GM19240 (cell line): ENCODE measurements around the gene RNF181.
"Not testable (repeated sequence)": the region's sequence is repeated elsewhere in the genome, so short reads cannot be mapped to it uniquely, and the experiment has no call there.

Experiments
- DNase-seq: peaks from one replicate; pipeline ENCODE4 v3.0.0; 2011; ENCODE audit warnings: low spot score; ENCODE audit not compliant: insufficient read length

The RNF181 gene

DNA sequence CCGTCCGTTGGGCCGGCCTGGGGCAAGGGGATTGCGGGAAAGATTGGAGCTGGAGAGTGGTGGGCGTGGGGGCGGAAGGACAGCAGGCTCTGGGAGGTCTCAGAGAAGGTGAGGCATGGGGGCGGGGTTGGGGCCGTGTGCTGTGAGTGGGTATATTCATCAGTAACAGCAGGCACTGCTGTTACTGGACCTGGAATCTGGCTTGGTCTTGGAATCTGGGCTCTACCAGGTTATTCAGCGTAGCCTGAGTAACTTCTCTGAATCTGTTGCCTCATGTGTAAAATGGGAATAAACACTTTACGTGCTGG, 435 bp downstream of the RNF181 start:
- no peak for DNase-seq

DNA sequence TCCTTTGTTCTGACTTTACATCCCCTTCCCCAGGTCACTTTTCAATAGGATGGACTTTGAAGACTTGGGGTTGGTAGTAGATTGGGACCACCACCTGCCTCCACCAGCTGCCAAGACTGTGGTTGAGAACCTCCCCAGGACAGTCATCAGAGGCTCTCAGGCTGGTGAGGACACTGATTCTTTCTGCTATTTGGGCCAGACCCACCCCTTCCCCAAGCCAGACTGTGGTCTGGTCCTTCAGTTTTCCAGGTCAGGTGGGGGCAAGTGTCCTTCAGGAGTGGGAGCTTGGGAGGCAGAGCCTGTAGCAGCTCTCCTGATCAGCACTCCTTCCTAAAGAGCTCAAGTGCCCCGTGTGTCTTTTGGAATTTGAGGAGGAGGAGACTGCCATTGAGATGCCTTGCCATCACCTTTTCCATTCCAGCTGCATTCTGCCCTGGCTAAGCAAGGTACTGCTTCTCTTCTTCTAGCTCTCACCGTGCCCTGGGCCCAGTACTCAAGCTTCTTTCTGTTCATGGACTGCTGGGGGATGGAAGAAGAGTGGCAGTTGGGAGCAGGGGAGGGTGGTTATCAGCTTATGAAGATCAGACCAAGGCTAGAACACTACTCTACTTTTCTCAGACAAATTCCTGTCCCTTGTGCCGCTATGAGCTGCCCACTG, 1.1 kb downstream of the RNF181 start:
- DNase-seq: no peak

DNA sequence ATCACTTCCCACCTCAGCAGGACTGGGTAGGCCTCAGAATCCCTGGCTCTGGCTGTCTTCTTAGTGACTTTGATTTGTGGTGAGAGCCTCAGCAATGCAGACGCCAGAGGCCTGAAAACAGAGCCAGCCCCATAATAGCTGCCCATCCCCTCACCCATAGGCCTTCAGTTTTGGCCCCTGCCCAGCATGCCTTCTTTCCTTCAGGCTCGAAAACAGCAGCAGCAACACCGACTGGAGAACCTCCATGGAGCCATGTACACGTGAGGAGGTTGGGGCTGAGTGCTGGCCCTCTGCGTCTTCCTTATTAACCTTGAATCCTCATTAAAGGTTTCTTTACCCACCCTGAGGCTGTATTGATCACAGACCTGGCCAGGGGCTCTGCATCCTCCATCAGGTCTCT, 1.7 kb downstream of the RNF181 start:
- no peak for DNase-seq

DNA sequence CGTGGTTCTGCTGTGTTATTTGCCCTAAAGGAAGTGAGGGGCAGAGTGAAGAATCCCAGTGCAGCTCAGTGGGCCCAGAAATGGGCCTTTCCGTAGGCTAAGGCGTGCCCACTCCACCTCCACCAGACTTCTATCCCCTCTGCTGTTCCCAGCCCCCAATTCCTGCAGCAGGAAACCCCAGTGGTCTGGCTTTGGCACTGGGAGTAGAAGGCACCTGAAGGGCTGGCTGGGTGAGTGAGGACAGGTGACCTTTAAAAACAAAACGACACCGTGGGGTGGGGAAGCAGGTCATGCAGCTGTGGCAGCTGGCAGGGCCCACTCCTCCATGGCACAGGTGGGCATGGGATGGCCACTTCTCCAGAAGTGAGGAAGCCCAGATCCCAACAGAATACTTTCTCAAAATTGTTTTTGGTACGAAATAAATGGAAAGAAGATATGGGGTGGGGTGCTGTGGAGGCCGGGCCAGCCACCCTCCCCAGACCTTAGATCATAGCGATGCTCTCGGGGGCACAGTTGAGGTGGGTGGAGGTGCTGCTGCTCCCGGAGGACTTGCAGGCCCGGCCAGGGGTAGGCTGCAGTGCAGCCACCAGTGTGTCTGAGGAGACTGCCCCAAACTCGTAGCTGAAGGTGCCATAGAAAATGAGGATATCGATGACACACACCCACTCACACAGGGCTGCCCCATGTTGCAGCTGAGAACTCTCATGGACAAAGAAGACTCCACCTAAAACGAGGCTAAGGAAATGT, 3.2 kb downstream of the RNF181 start:
- no peak for DNase-seq

DNA sequence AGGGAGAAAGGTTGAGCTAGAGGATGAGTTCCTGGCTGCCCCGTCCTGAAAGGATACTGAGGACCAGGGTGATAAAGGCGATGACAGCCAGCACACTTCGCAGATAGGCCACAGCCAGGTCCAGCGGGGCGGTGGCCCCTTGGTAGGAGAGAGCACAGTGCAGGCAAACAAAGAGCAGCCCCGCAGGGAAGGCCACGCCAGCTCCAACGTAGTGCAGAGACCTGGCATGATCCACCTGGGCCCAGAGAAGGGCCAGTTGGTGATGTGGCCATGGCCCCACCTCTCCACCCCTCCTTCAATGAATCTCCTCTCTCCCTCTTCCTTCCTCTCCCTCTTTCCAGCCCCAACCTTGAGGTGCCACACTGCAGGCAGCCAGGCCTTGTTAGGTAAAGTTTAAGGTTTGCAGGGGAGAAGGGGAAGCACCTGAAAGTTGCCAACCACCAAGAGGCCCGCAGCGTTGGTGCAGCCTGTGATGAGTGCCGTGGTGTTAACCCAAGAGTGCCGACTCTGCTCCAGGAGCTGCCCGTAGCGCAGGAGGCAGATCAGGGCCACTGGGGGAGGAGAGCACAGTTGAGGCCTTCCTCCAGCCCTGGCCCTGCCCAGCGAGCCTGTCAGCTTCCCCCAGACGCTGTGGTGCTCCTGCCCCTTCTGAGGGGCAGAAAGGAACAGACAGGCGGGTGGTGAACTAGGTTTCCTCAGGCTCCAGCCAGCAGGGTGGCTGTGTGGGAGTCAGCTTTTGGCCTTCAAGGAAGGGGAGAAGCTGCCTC, 4.1 kb downstream of the RNF181 start:
- DNase-seq: no peak

DNA sequence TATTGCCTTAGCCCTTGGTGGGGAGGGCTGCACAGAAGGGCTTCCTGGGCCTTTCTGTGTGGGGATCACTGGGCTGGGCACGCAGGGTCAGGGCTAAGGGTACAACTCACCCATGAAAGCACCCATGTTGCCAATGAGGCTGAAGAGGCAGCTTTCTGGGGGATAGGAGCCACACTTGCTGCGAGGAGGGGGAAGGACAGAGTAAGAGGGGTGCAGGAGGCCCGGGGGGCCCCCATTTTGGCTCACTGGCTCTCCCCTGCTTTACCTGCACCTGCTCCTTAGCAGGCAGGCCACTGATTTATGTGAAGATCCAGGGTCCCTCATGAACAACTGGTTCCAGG, 4.7 kb downstream of the RNF181 start:
- no peak for DNase-seq

DNA sequence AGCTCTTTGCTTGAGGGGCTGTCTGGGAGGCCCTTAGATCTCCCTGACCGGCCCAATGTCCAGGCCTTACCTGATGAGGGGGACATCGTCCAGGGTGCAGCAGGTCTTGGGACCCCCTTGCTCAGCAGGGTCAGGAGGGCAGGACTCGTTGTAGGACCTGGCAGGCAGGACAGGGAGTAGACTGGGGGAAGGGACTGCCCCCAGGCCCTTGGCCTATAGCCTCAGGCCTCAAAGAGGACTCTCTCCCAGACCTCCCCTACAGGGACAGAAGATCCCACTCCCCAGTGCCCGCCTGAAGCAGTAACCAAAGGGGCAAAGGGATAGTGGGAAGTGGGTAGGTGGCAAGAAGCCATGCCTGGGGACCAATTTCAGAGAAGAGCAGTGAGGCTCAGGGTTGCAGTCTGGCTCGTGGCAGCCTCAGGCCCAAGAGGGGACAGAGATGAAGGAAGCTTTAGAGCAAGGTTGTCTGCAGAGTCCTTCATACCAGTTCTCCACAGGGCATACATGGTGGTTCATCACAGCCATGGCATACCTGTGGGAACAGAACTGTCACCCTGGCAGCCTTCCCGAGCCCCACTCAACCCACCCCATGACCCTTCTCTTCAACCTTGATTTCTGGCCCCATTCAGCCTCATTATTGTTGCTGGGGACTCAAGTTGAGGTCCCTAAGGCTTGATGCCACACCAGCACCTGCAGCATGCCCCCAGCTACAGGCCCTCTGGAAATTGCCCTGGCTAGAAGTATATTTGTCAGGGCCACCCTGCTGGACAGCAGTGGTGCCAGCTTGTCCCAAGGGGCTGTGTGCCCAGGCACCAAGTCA, 5.6 kb downstream of the RNF181 start:
- no peak for DNase-seq

DNA sequence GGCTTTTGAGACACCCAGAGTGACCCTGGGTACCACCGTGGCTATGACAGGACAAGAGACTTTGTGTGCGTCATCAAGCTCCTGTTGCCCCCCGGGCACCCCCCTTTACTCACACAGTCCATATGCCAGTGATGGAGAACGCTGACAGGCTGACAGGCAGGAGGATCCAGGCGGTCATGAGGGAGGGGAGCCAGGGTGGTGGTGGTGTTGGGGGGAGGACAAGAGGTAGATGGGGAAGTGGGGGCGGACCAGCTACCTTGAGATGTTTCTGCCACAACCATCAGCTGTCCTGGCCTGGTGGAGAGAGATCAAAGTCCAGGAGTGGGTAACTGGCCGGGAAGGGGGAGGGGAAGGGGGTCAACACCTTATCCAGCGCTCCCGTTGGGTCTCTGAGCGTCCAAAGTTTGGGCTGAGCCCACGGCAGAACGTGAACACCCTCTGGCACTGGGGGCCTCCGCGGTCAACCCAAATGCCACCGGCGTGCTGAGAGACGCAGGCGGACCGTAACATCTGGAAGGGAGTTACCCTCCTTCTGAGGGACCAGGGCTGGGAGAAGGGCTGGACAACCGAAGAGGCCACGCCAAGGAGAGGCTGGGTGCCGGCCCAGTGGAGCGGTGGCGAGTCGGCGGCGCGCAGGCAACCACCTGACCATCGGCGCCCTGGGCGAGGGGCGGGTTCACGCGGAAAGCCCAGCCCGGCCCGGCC, 6.4 kb downstream of the RNF181 start:
- no peak for DNase-seq

DNA sequence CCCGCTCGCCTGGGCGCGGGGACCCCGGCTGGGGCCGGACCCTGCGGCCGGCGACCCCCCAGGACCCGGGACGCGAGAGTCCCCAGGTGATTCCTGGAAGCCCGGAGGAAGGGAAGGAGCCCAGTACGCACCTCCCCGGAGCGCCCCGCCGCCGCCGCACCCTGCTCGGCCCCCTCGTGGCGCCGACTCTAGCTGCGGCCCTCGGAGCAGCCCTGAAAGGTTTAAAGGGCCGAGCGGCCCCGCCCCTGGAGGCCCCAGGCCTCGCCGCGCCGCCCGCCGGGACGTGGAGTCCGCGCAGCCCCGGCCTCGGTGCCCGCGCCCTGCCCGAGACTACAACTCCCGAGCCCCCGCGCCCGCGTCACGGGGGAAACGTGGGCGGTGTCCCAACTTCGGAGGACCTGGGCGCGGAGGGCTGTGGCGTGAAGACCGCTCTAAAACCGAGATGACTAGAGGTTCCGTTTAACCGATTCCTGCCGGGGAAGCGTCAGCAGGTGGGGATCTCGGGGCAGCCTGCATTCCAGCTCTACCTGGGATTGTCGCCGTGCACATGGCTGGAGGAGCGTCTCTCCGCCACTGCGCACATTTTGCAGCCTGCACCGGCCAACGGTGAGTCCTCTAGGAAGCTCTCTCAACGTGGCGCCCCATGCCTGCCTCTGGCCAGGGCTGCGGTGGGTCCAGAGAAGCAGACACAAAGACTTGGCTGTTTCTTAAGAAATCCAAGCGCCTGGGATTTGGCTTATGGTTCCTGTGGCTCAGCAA, 7.1 kb downstream of the RNF181 start, which contains the start of gene TMEM150A:
TSS of gene TMEM150A (minus strand) at position 223 of the 759 bp plus-strand sequence. CDS start 750 bp downstream, outside the sequence.
- peak; percentile 68 for DNase-seq

DNA sequence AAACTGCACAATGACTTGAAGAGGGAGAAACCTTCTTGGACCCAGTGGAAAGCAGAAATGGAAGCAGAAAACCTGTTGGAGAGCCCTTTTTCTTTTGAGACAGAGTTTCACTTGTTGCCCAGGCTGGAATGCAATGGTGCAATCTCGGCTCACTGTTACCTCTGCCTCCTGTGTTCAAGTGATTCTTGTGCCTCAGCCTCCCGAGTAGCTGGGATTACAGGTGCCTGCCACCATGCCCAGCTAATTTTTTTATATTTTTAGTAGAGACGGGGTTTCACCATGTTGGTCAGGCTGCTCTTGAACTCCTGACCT, 8.5 kb downstream of the RNF181 start:
- DNase-seq: not testable (repeated sequence)

DNA sequence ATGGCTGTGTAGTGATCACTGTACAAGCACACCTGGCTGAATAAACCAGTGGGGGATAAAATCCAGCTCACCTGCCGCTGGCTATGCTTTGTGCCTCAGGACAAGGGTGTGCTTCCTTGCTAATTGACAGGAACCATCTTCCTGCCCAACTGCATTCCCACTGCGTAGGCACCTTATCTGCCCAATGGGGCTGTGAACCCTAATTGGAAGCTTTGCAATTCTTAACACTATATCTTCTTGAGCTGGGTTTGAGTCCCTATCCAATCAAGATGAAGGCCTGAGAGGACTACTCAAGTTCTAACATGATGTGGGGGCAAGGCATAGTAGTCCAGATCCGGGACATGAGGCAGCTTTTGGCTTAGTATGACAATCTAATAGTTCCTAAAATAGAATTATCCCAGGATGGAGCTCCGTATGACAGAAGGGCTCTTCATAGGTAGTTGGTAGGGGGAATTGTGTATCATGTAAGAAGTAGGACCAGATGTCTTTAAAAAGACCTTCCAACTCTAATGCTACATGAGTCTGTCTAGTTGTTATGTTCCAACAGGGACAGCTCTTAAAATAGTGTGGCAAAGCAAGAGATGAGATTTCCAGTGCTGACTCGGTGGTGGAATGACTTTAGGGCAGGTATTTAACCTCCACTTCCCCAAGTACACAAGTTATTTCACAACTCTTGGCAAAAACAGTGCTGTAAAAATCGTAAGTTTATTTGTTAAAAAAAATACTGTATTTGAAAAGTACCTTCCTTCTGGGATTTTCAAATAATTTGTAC, 9.2 kb downstream of the RNF181 start:
- DNase-seq: no peak

DNA sequence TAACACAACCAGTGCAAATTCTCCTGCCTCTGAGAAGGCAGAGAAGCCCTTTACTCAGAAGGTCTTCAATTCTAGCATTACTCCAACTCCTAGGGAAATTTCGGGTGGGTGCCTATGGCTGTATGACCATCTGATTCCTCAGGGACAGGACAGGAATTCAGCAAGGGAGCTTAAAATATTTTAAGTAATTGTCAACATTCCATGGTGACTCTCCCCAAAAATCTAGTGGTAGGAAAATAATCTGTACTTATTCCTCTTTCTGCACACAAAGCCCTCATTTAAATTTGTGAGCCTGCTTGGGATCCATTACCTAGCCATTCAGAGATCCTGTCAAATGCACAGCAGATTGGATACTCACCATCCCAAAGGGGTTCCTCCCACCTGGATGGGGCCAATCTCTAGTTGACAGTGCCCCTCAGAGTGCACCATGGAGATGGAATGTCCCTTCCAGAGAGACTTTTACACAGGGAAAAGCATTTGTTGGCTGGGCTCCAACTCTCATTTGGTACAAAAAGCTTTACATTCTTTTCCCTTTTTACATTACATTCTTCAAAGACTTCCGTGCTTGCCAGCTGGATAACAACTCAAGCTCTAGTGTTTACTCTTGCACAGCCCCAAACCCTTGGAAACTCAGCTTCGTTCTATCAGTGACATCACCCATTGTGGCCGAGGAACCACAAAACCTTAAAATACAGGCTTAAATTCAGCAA, 10.0 kb downstream of the RNF181 start:
- no peak for DNase-seq

DNA sequence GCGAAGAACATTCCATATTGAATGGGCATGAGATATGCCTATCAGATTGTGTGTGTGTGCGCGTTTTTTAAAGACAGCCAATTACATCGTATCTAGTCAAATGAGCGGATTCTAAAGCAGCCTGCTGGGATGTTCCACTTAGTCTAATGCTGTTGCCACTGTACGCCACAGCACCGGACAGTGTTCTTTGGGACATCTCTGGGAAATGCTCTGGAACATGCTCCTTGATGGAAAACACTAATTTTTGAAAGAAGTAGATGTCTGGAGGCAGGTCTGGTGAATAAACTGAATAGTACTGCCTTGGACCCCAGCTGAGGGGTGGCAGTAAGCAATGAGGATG, 10.5 kb downstream of the RNF181 start:
- DNase-seq: no peak

DNA sequence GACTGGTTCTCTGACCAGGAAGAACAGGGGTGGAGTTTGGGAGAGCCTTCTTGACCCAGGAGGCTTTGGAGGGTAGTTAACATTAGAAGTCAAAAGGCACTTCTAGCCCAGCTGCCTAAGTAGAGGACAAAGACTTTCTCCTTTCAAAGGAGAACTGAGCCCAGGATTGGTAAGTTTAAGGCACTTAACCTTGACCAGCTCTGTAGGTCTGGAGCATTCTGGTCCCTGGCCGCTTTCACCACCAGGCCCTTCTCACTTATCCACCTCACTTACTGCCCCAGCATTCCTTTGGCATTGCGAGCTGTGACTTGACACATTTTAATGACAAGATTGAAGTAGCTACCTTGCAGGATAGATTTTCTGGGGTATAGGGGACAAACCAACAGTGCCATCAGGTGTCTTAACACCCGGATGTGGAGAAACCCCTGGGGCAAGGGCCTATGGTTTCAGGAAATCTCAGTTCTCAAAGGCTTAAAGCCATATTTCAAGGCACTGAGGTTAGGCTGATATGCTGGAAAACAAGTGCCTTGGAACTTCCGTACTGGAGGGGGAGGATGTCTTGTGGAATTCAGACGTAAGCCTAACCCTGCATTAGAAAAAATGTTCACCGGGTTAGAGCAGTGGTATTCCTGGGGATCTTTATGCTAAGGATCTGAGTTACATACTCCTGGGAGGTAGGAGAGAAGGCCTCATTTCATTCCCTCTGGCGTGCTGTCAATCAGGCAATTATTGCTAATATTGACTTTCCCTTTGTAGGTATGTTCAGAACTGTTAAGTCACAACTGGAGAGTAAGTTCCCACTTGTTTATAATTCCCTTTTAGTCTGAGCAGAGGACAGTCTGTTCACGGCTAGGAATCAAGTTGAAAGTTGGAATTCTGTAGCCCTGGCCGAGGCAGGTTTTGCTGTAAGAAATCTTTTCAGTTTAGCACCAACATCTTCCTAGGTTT, 12.0 kb downstream of the RNF181 start:
- no peak for DNase-seq

DNA sequence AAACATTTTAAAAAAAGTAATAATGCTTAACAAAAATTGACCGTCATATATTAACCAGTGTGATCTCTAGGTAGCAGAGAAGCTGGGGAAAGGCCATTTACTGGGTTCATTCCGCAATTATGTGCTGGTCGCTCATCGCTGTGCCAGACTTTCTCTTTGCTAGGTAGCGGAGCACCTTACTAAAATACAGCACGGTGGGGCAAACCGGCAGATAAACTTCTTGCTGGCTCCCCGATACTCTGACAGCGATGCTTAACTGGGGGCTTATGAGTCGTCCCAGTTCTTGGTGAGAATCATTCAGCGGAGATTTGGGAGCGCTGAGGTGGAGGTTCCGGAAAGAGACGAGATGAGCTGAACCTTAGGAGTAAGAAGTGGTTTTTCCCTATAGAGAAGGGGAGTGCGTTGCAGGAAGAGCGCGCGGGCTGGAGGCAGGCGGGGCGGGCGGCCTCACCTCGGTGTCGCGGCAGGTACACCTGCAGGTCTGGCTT, 15.7 kb downstream of the RNF181 start:
- no peak for DNase-seq

DNA sequence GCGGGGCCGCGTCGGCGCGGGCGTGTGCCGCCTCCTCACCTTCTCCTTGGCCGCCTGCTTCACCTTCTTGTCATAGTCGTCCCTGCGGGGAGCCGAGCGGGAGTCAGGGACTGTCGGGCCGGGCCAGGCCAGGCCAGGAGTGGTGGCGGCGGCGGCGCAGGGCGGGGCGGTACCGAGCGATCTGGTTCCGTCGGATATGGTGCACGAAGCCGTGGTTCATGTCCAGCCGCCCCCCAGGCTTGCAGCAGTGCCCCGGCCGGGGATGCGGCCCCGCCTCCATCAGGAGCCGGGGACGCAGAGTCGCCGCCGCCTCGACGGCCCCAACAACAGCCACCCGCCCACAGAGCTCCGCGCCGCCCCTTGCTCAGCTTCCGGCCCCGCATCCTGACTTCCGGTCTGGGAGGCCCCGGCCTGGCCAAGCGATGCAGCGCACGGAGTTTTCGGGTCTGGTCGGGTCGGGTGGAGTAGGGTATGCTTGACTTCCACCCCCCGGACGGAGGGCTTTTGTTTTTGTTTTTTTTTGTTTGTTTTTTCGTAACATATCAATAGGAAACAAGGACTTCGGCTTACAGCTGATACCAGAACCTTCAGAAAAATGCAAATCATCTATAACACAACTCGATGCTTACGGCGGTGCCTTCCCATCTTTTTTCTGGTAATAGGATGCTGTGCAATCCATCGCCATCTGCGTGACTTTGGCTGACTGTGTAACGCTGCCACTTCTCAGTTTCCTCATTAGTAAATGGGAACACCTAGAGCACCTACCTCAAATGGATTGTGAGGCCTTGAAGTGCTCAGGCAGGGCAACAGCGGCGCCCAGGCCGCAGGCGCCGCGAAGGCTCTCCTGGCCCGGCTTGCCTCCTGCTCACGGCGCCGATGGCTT, 16.4 kb downstream of the RNF181 start, which contains the start of gene C2orf68:
TSS of gene C2orf68 (minus strand) at position 362 of the 883 bp plus-strand sequence. CDS start at position 280, 82 bp downstream.
- peak; percentile 81 for DNase-seq
